GM12891 (cell line): Measurements from ENCODE around the gene C19orf18.

Experiments used
- DNase-seq: peaks from one replicate; pipeline ENCODE4 v3.0.0; 2011; ENCODE audit warnings: low spot score; ENCODE audit not compliant: insufficient read length
- FAIRE-seq: peaks from 2 replicates; lab custom pipeline; 2011; peaks lifted over from hg19 to GRCh38; lab: Jason Lieb, UNC
- PAX5 ChIP-seq: IDR thresholded peaks from 2 replicates; pipeline ENCODE4 v1.6.1; 2011; ENCODE audit warnings: low read length, moderate library complexity, mild to moderate bottlenecking; ENCODE audit not compliant: insufficient read depth, severe bottlenecking
- POLR2A ChIP-seq: IDR thresholded peaks from 2 replicates; pipeline ENCODE4 v1.6.1; 2011; ENCODE audit warnings: low read depth, low read length, control low read depth
- POLR2AphosphoS5 ChIP-seq: IDR thresholded peaks from 2 replicates; pipeline ENCODE4 v1.6.1; 2011; ENCODE audit warnings: low read depth, low read length, control low read depth
- POU2F2 ChIP-seq: IDR thresholded peaks from 2 replicates; pipeline ENCODE4 v1.6.1; 2011; ENCODE audit warnings: low read depth, mild to moderate bottlenecking, control low read depth, low read length, moderate library complexity
- SPI1 ChIP-seq: IDR thresholded peaks from 2 replicates; pipeline ENCODE4 v1.6.1; 2011; ENCODE audit warnings: low read depth, low read length, control low read depth
- TAF1 ChIP-seq: IDR thresholded peaks from 2 replicates; pipeline ENCODE4 v1.6.1; 2011; ENCODE audit warnings: low read depth, low read length, control low read depth

Gene C19orf18

GRCh38 chr19:57954996-57955395 is 19.3 kb downstream of the C19orf18 start:
- FAIRE-seq: no peak
- TF ChIP-seq POLR2A (no peak), TAF1 (no peak), SPI1 (no peak), PAX5 (no peak), POLR2AphosphoS5 (no peak), POU2F2 (no peak)
- DNase-seq: no peak

- DNase-seq (no peak), FAIRE-seq (no peak)
- TF ChIP-seq PAX5 (no peak), POLR2A (no peak), POU2F2 (no peak), TAF1 (no peak), POLR2AphosphoS5 (no peak)
Measured at GRCh38 chr19:57949702-57950101, 24.6 kb downstream of the C19orf18 start.

- DNase-seq (no peak), FAIRE-seq (no peak)
- TF ChIP-seq PAX5 (no peak), POLR2A (no peak), TAF1 (no peak), SPI1 (no peak), POU2F2 (no peak), POLR2AphosphoS5 (no peak)
Measured at GRCh38 chr19:57949296-57949695, 25.0 kb downstream of the C19orf18 start.

GRCh38 chr19:57947419-57948134 is 26.8 kb downstream of the C19orf18 start, which contains the start of gene ZNF256:
ZNF256 (minus strand) TSS chr19:57947706; CDS start chr19:57947474, 232 bp downstream.
- no peak for TF ChIP-seq POU2F2
- TF ChIP-seq POLR2A: no peak; the same call in 1 of the 2 replicates
- TF ChIP-seq PAX5: no peak
- 0 out of 2 replicates have a peak, but pooled peaks have one; percentile 63 for TF ChIP-seq POLR2AphosphoS5
- 0 out of 2 replicates have a peak, but pooled peaks have one; percentile 24 for TF ChIP-seq TAF1
- peak; percentile 92 for DNase-seq
- FAIRE-seq: peak; percentile 98

GRCh38 chr19:57947088-57947418 is 27.3 kb downstream of the C19orf18 start:
- FAIRE-seq (no peak), DNase-seq (no peak)
- TF ChIP-seq POLR2A: no peak
- no peak for TF ChIP-seq TAF1
- no peak for TF ChIP-seq SPI1
- TF ChIP-seq PAX5: no peak
- TF ChIP-seq POU2F2: no peak
- TF ChIP-seq POLR2AphosphoS5: no peak

GRCh38 chr19:57946316-57946715 is 28.0 kb downstream of the C19orf18 start:
- no peak for FAIRE-seq
- DNase-seq: no peak

DNA sequence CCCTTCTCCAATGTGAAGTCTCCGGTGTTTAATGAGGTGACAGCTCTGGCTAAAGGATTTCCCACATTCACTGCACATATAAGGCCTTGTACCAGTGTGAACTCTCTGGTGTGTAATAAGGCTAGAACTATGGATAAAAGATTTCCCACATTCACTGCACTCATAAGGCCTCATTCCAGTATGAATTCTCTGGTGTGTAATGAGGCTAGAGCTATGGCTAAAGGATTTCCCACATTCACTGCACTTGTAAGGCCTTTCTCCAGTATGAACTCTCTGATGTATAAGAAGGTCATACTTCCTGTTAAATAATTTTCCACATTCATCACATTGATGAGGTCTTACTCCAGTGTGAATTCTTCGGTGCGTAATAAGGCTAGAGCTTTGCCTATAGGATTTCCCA is 32.7 kb downstream of the C19orf18 start:
- FAIRE-seq (no peak), DNase-seq (no peak)
- no peak for TF ChIP-seq TAF1
- no peak for TF ChIP-seq POU2F2
- no peak for TF ChIP-seq POLR2AphosphoS5

More at GRCh38 chr19:57946316-57946715, 28.0 kb downstream of the C19orf18 start:
- TF ChIP-seq POU2F2 (no peak), TAF1 (no peak), POLR2A (no peak)

DNA sequence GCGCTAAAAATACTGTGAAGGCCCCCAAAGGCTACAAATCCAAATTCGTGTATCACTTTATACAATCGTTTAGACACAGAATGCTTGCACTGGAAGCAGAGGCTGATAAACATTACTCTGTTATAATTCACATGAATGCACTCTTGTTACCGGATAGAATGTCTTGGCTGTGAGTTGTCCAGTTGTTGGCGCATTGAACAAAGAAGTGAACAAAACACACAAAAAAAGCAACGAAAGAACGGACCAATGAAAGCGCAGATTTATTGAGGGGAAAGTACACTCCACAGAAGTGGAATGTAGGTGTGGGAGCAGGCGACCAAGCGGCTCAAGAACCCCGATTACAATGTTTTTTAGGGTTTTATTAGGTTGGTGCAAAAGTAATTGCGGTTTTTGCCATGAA is 38.6 kb downstream of the C19orf18 start:
- DNase-seq (no peak), FAIRE-seq (no peak)
- TF ChIP-seq POU2F2 (no peak), PAX5 (no peak), POLR2AphosphoS5 (no peak), TAF1 (no peak), POLR2A (no peak), SPI1 (no peak)

DNA sequence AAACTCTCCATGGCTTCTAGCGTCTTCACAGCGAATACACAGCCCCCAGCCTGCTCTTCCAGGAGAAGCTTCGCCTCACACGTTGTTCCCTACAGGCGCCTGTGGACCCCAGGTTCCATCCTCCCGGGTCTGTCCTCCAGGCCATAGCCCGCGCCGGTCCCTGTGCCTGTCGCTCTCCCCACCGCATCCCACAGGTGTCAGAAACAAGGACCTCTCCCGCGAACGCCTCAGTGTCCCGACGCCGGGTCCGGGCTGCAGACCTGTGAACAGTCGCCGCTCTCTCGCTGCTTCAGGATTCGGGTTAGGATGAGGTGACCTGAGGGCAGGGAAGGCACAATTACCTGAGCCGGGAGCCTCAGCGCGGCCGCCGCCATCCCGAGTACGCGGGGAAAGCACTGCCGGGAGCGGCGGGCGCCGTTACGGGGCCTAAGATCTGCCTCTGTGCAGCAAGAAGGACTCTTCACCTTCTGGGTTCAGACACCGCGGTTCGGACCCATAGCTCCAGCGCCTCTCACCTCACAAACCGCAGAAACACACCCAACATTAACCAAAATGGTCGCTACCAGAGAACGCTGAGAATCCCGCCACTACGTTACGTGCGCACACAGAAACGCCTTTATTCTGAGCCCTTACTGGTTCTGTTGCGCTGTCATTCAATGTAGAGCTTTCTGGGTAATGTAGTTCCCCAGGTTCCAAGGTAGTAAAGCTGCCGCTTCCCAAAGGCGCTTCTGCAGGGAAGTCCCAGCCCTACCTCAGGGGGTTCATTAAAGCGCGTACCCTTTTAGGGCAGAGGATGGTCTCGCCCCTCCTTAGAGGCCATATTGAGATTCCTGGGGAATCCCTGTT is 39.3 kb downstream of the C19orf18 start, which contains the start of gene ZNF418:
Gene ZNF418 (minus strand): TSS at position 583 of the 846 bp plus-strand sequence. CDS start 1,580 bp downstream, outside the sequence.
- TF ChIP-seq SPI1 (no peak), POU2F2 (no peak), POLR2AphosphoS5 (no peak), TAF1 (no peak)
- no peak for FAIRE-seq
- DNase-seq: no peak

GRCh38 chr19:57927587-57927986 is 46.7 kb downstream of the C19orf18 start:
- TF ChIP-seq POU2F2: no peak
- no peak for TF ChIP-seq POLR2AphosphoS5
- no peak for TF ChIP-seq POLR2A
- no peak for TF ChIP-seq TAF1
- TF ChIP-seq SPI1: no peak
- TF ChIP-seq PAX5: no peak
- no peak for FAIRE-seq
- DNase-seq: no peak
